Hepatocyte (in vitro differentiated cells): ENCODE results near the gene ABCA2.

Source experiments
- EZH2 ChIP-seq: fragments of 200-600 bp; sonication (generic); IDR thresholded peaks from 2 replicates; pipeline ENCODE4 v1.6.1; 2016; ENCODE audit warnings: antibody characterized with exemption, mild to moderate bottlenecking, borderline replicate concordance
- EZH2phosphoT487 ChIP-seq: fragments of 200-600 bp; sonication (generic); IDR thresholded peaks from one replicate; pipeline ENCODE4 v1.6.1; 2018; ENCODE audit warnings: antibody characterized with exemption, mild to moderate bottlenecking, low read depth, moderate library complexity; ENCODE audit not compliant: unreplicated experiment, severe bottlenecking
- TF ChIP-seq, protein P1 (sequence below): fragments of 200-600 bp; sonication (generic); IDR thresholded peaks from 2 replicates; pipeline ENCODE4 v1.5.1; 2016; ENCODE audit warnings: antibody characterized with exemption, mild to moderate bottlenecking; ENCODE audit not compliant: poor library complexity

DNA sequence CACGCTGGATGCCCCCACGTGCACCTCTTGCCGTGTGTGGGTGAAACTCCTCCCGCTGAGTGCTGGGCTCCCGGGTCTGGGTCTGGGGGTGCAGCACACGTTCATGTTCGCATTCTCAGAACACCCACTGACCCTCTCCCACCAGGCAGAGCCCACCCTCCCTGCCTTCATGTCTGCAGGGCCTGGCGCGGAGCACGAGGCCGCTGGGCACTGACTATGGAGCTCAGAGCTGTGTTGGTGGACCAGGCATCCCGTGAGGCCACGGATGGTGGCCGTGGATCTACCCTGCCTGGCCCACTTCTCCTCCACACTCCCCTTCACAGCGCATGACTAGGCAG lies 67.1 kb downstream of the ABCA2 start:
- TF ChIP-seq, protein P1, sequence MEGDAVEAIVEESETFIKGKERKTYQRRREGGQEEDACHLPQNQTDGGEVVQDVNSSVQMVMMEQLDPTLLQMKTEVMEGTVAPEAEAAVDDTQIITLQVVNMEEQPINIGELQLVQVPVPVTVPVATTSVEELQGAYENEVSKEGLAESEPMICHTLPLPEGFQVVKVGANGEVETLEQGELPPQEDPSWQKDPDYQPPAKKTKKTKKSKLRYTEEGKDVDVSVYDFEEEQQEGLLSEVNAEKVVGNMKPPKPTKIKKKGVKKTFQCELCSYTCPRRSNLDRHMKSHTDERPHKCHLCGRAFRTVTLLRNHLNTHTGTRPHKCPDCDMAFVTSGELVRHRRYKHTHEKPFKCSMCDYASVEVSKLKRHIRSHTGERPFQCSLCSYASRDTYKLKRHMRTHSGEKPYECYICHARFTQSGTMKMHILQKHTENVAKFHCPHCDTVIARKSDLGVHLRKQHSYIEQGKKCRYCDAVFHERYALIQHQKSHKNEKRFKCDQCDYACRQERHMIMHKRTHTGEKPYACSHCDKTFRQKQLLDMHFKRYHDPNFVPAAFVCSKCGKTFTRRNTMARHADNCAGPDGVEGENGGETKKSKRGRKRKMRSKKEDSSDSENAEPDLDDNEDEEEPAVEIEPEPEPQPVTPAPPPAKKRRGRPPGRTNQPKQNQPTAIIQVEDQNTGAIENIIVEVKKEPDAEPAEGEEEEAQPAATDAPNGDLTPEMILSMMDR: no peak
- TF ChIP-seq EZH2phosphoT487: no peak
- no peak for TF ChIP-seq EZH2
